Iris pigment epithelial cell (primary cell): ENCODE data around the gene SUPT4H1.
"Not testable (repeated sequence)": the region's sequence is repeated elsewhere in the genome, so short reads cannot be mapped to it uniquely, and the experiment has no call there.

Experiments
- DNase-seq: peaks from one replicate; pipeline ENCODE4 v3.0.0-alpha.2; 2011; ENCODE audit warnings: low read depth

SUPT4H1 gene

GRCh38 chr17:58351831-58352595, at the start of gene SUPT4H1:
TSS of gene SUPT4H1 (minus strand) at chr17:58352201. CDS start at chr17:58352135, 66 bp downstream.
- peak; percentile 93 for DNase-seq

GRCh38 chr17:58401287-58401686, 49.3 kb upstream of the SUPT4H1 start:
- no peak for DNase-seq

- DNase-seq = no peak
Observed at GRCh38 chr17:58400826-58401225, 48.8 kb upstream of the SUPT4H1 start.

GRCh38 chr17:58399974-58400373, 48.0 kb upstream of the SUPT4H1 start:
- DNase-seq = no peak

- DNase-seq = no peak
Observed at GRCh38 chr17:58398574-58399266, 46.7 kb upstream of the SUPT4H1 start.

- not testable (repeated sequence) for DNase-seq
Observed at GRCh38 chr17:58397421-58397820, 45.4 kb upstream of the SUPT4H1 start.

- no peak for DNase-seq
Observed at GRCh38 chr17:58396173-58396572, 44.2 kb upstream of the SUPT4H1 start.

- no peak for DNase-seq
Observed at GRCh38 chr17:58394534-58395223, 42.7 kb upstream of the SUPT4H1 start.

GRCh38 chr17:58391302-58391984, 39.4 kb upstream of the SUPT4H1 start:
- DNase-seq = peak; percentile 55

- DNase-seq = no peak
Observed at GRCh38 chr17:58390884-58391283, 38.9 kb upstream of the SUPT4H1 start.

- DNase-seq = peak; percentile 49
Observed at GRCh38 chr17:58388302-58389190, 36.5 kb upstream of the SUPT4H1 start.

GRCh38 chr17:58387834-58388233, 35.8 kb upstream of the SUPT4H1 start:
- no peak for DNase-seq

- no peak for DNase-seq
Observed at GRCh38 chr17:58386708-58387107, 34.7 kb upstream of the SUPT4H1 start.

- no peak for DNase-seq
Observed at GRCh38 chr17:58385359-58385899, 33.4 kb upstream of the SUPT4H1 start.

GRCh38 chr17:58384897-58385296, 32.9 kb upstream of the SUPT4H1 start:
- DNase-seq = no peak

- DNase-seq = no peak
Observed at GRCh38 chr17:58383892-58384462, 32.0 kb upstream of the SUPT4H1 start.

- DNase-seq = no peak
Observed at GRCh38 chr17:58382872-58383242, 30.9 kb upstream of the SUPT4H1 start.

GRCh38 chr17:58382108-58382871, 30.3 kb upstream of the SUPT4H1 start:
- DNase-seq = no peak

GRCh38 chr17:58381124-58382035, 29.4 kb upstream of the SUPT4H1 start:
- DNase-seq = no peak
